WERI-Rb-1 (cell line): Measurements from ENCODE around the gene RASA3.

Experiments used
- DNase-seq: peaks from one replicate; pipeline ENCODE4 v3.0.0-alpha.2; 2020
- H3K27ac ChIP-seq: fragments of 250-450 bp; sonication (Bioruptor Pico); 2 replicates; pipeline ENCODE4 v1.5.1; 2020; ENCODE audit warnings: mild to moderate bottlenecking, moderate library complexity
- H3K27me3 ChIP-seq: fragments of 250-450 bp; sonication (Bioruptor Pico); 2 replicates; pipeline ENCODE4 v1.5.1; 2021; ENCODE audit warnings: mild to moderate bottlenecking, low read depth, moderate library complexity; ENCODE audit not compliant: insufficient read depth, severe bottlenecking
- H3K36me3 ChIP-seq: fragments of 250-450 bp; sonication (Bioruptor Pico); 2 replicates; pipeline ENCODE4 v1.5.1; 2020; ENCODE audit warnings: mild to moderate bottlenecking, moderate library complexity
- H3K4me3 ChIP-seq: 2 replicates; pipeline ENCODE4 v1.5.1; 2011; ENCODE audit warnings: low read depth, mild to moderate bottlenecking, control low read depth, low read length
- H3K9me3 ChIP-seq: fragments of 250-450 bp; sonication (Bioruptor Pico); 2 replicates; pipeline ENCODE4 v1.5.1; 2021; ENCODE audit warnings: mild to moderate bottlenecking, moderate library complexity; ENCODE audit not compliant: severe bottlenecking
- CTCF ChIP-seq: IDR thresholded peaks from 2 replicates; pipeline ENCODE4 v1.5.1; 2011; ENCODE audit warnings: low read depth, mild to moderate bottlenecking, control low read depth, inconsistent platforms, low read length

RASA3 gene

DNA sequence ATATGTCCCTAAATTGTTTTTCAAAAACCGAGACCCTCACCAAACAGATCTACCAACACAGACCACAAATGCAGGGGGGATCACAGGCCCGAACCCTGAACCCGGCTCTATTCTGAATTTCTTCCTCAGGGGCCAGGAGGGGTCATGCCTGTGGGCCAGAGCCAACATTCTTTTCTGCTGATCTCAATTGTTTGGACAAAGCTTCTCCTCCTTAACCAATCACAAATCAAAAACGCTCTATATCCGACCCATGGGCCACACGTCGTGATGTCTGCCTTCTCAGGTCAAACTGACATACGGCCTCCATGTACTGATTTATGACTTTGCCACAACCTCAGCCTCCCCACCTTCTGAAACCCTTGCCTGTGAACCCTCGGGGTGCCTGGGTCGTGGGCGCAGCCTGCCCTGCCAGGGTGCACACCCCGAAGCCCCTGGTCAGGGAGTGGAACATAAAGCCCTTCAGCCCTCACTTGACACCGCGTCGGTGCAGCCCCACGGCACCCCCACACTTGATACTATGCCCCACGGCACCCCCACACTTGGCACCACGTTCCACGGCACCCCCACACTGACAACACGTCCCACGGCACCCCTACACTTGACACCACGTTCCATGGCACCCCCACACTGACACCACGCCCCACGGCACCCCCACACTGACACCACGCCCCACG lies 100.2 kb downstream of the RASA3 start:
- TF ChIP-seq CTCF = no peak
- Histone ChIP-seq H3K4me3 (no peak overlapping the region), H3K9me3 (no peaks in the 10 kb centered on the region), H3K36me3 (no peaks in the 10 kb centered on the region), H3K27ac (no peak overlapping the region), H3K27me3 (no peaks in the 10 kb centered on the region)
- DNase-seq = no peak

GRCh38 chr13:114031631-114032030 lies 100.8 kb downstream of the RASA3 start:
- H3K36me3 ChIP-seq = no peaks in the 10 kb centered on the region; the same call in 1 of the 2 replicates
- H3K27ac ChIP-seq = no peak overlapping the region
- no peak for DNase-seq
- no peak for TF ChIP-seq CTCF
- no peaks in the 10 kb centered on the region for H3K9me3 ChIP-seq
- H3K27me3 ChIP-seq = no peaks in the 10 kb centered on the region
- no peak overlapping the region for H3K4me3 ChIP-seq

- Histone ChIP-seq H3K4me3 (no peak overlapping the region), H3K9me3 (no peaks in the 10 kb centered on the region), H3K27ac (no peak overlapping the region), H3K27me3 (no peaks in the 10 kb centered on the region), H3K36me3 (no peaks in the 10 kb centered on the region; the same call in 1 of the 2 replicates)
- no peak for DNase-seq
- no peak for TF ChIP-seq CTCF
These were observed 101.5 kb downstream of the RASA3 start for GRCh38 chr13:114030666-114031610.

- DNase-seq = no peak
- H3K27me3 ChIP-seq = no peaks in the 10 kb centered on the region
- 0 out of 2 replicates have a peak, but pooled peaks have one; percentile 10 for TF ChIP-seq CTCF
- H3K27ac ChIP-seq = no peak overlapping the region
- no peak overlapping the region for H3K4me3 ChIP-seq
- no peaks in the 10 kb centered on the region; the same call in 1 of the 2 replicates for H3K36me3 ChIP-seq
- H3K9me3 ChIP-seq = no peaks in the 10 kb centered on the region
These were observed 102.4 kb downstream of the RASA3 start for GRCh38 chr13:114029866-114030625.

DNA sequence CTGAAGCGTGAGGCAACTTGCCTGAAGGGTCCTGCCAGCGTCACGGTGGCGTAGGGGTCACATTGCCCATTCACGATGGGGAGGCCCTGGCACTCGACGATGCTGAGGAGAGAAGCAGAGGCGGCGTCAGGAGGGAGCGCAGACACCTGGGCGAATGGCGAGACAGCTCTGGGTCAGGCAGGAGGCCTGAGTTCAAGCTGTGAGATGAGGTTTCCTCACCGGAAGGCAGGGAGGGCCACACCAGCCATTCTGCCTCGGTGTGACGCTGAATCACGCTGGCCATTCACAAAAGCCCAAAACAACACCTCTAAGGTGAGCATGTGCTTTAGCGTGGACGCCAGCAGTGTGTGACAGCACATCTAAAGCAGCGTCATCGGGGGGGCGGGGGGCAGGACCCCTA lies 104.6 kb downstream of the RASA3 start:
- Histone ChIP-seq H3K4me3 (no peak overlapping the region), H3K27me3 (no peaks in the 10 kb centered on the region), H3K9me3 (no peaks in the 10 kb centered on the region), H3K36me3 (peaks cover 3% of the 10 kb centered on the region), H3K27ac (no peak overlapping the region)
- no peak for DNase-seq
- no peak for TF ChIP-seq CTCF
